K562 (cell line): ENCODE measurements around the gene CEP70. TPM values are rescaled to one million over a fixed set of nuclear protein-coding genes. Genes with fewer than 3 reads are reported as not detected.

Experiments
- ATAC-seq: fragments of 200-7000 bp; cut with Tn5 transposase; 3 replicates; pipeline ENCODE4 v1.9.1; 2020; ENCODE audit warnings: moderate library complexity
- BruUV-seq: library from RNA; stranded (reverse); fragments of 400-500 nt; replicated peaks from 2 replicates; lab custom pipeline; 2021; lab: Mats Ljungman, UMichigan
- CTCF ChIA-PET: fragments of 300-600 bp; formaldehyde crosslinking; extraction: SDS; loops from one replicate; lab custom pipeline; 2021; ENCODE audit warnings: low intra/inter-chr PET ratio; lab: Yijun Ruan, JAX
- POLR2A ChIA-PET: fragments of 300-600, 350-650 bp; sonication (Branson Sonifier 250); formaldehyde crosslinking; extraction: SDS; loops from one replicate; lab custom pipeline; 2021; ENCODE audit warnings: antibody characterized with exemption, inconsistent platforms; lab: Yijun Ruan, JAX
- DNase-seq, 4 experiments: peaks; one replicate each; pipeline versions ENCODE4 v3.0.0 to v3.0.0-alpha.2; 2011 to 2018; ENCODE audit warnings: low spot score in 3 of 4, mixed read lengths in 3 of 4; ENCODE audit errors: extremely low read depth in 1 of 4
- FAIRE-seq: peaks from 2 replicates; lab custom pipeline; 2011; peaks lifted over from hg19 to GRCh38; lab: Jason Lieb, UNC
- H2AFZ ChIP-seq: 2 replicates; pipeline ENCODE4 v1.6.0; 2011; ENCODE audit warnings: low read depth, low read length, control low read depth, inconsistent platforms
- H3K27ac ChIP-seq: fragments of 200-600 bp; 3 replicates; pipeline ENCODE4 v1.8.0; 2011; ENCODE audit warnings: low read depth, mild to moderate bottlenecking, control low read depth, inconsistent platforms, low read length, moderate library complexity, mixed read lengths; ENCODE audit errors: extremely low read depth
- H3K27me3 ChIP-seq, 2 experiments: fragments of 300-600 bp in 1 of 2; 2 replicates in 1 of 2; 3 replicates in 1 of 2; pipeline versions ENCODE4 v1.6.0 to v1.8.0; 2011; ENCODE audit warnings: inconsistent platforms in 2 of 2, low read length in 2 of 2, mild to moderate bottlenecking in 1 of 2, mixed read lengths in 1 of 2, moderate library complexity in 1 of 2; ENCODE audit not compliant: control insufficient read depth in 2 of 2, insufficient read depth in 2 of 2
- H3K36me3 ChIP-seq: fragments of 300-600 bp; 3 replicates; pipeline ENCODE4 v1.8.0; 2011; ENCODE audit warnings: mild to moderate bottlenecking, low read length, inconsistent platforms; ENCODE audit not compliant: control insufficient read depth, insufficient read depth
- H3K4me1 ChIP-seq, 2 experiments: fragments of 200-600 bp in 1 of 2; replicated peaks in 1 of 2; 2 replicates in 1 of 2; 3 replicates in 1 of 2; pipeline versions ENCODE4 v1.5.1 to v1.8.0; 2011; ENCODE audit warnings: inconsistent platforms in 2 of 2, low read length in 2 of 2, mild to moderate bottlenecking in 1 of 2, mixed read lengths in 1 of 2, moderate library complexity in 1 of 2; ENCODE audit not compliant: control insufficient read depth in 2 of 2, insufficient read depth in 2 of 2
- H3K4me2 ChIP-seq: 2 replicates; pipeline ENCODE4 v1.6.1; 2011; ENCODE audit warnings: low read length, control low read depth, inconsistent platforms, mixed read lengths; ENCODE audit not compliant: insufficient read depth
- H3K4me3 ChIP-seq: fragments of 200-600 bp; sonication (generic), shearing (Covaris generic); 2 replicates; pipeline ENCODE4 v1.5.1; 2016; ENCODE audit warnings: control low read depth, inconsistent platforms
- H3K79me2 ChIP-seq: fragments of 200-600 bp; 3 replicates; pipeline ENCODE4 v1.8.0; 2011; ENCODE audit warnings: low read length, inconsistent platforms; ENCODE audit not compliant: control insufficient read depth, insufficient read depth
- H3K9ac ChIP-seq, 2 experiments: 2 replicates each; pipeline versions ENCODE4 v1.6.0 to v1.6.1; 2011; ENCODE audit warnings: low read depth in 2 of 2, low read length in 2 of 2, control low read depth in 1 of 2, inconsistent platforms in 1 of 2, mild to moderate bottlenecking in 1 of 2, mixed read lengths in 1 of 2; ENCODE audit not compliant: insufficient read depth in 1 of 2
- H3K9me1 ChIP-seq: one replicate; pipeline ENCODE4 v1.6.0; 2011; ENCODE audit warnings: inconsistent platforms, mild to moderate bottlenecking, low read length, moderate library complexity; ENCODE audit not compliant: control insufficient read depth, insufficient read depth
- H3K9me3 ChIP-seq: replicated peaks from 2 replicates; pipeline ENCODE4 v1.5.1; 2011; ENCODE audit warnings: low read depth, low read length, inconsistent platforms; ENCODE audit not compliant: control insufficient read depth, insufficient read depth
- H4K20me1 ChIP-seq: replicated peaks from 2 replicates; pipeline ENCODE4 v1.6.1; 2011; ENCODE audit warnings: low read length, inconsistent platforms, mixed read lengths; ENCODE audit not compliant: control insufficient read depth, insufficient read depth
- BCLAF1 ChIP-seq, 2 experiments: fragments of 450-650 bp in 1 of 2; IDR thresholded peaks; 2 replicates each; pipeline ENCODE4 v1.6.1; 2011 to 2017; ENCODE audit warnings: low read depth in 2 of 2, antibody characterized with exemption in 1 of 2, borderline replicate concordance in 1 of 2, low read length in 1 of 2, mild to moderate bottlenecking in 1 of 2, mixed read lengths in 1 of 2; ENCODE audit not compliant: control insufficient read depth in 1 of 2
- JUND ChIP-seq, 2 experiments: IDR thresholded peaks; 2 replicates in 1 of 2; 3 replicates in 1 of 2; pipeline ENCODE4 v1.6.1; 2011; ENCODE audit warnings: borderline replicate concordance in 2 of 2, low read depth in 2 of 2, low read length in 2 of 2, improper control_type of control experiment in 1 of 2, missing biosample characterization in 1 of 2, missing genetic modification characterization in 1 of 2, missing genetic modification reagents in 1 of 2
- KLF1 ChIP-seq: fragments of 450-650 bp; IDR thresholded peaks from 2 replicates; pipeline ENCODE4 v1.6.1; 2016; ENCODE audit warnings: missing genetic modification characterization, missing compliant biosample characterization
- SIRT6 ChIP-seq: IDR thresholded peaks from one replicate; pipeline ENCODE4 v1.6.1; 2012; ENCODE audit warnings: low read depth, mild to moderate bottlenecking, control low read depth, inconsistent platforms, low read length, moderate library complexity
- STAT5B ChIP-seq: fragments of 250-450 bp; sonication (Bioruptor Pico); IDR thresholded peaks from 2 replicates; pipeline ENCODE4 v1.8.0; 2021; ENCODE audit warnings: mild to moderate bottlenecking, inconsistent platforms
- TAF15 ChIP-seq: fragments of 200-400 bp; formaldehyde crosslinking; IDR thresholded peaks from 2 replicates; pipeline ENCODE4 v1.6.1; 2017; ENCODE audit warnings: mild to moderate bottlenecking, low read depth, low read length, moderate library complexity
- TCF7L2 ChIP-seq: fragments of 150-350 bp; IDR thresholded peaks from 2 replicates; pipeline ENCODE4 v1.6.1; 2016; ENCODE audit warnings: low read depth, mild to moderate bottlenecking, low read length, moderate library complexity
- WGBS: fragments of 100-300 bp; shearing (Covaris generic); methylation state at CpG from one replicate; pipeline ENCODE4 v1.1.6; 2016; ENCODE audit warnings: low coverage, mixed read lengths; ENCODE audit not compliant: insufficient coverage; ENCODE audit errors: missing lambda C conversion rate; 5-methylcytosine and 5-hydroxymethylcytosine counted together
- in situ Hi-C: fragments of 300-500 bp; cut with MboI; formaldehyde crosslinking; loops from 4 replicates; pipeline ENCODE4 v1.15.0; 2018; ENCODE audit warnings: inconsistent platforms, mixed read lengths
- intact Hi-C: fragments of 100-400 bp; cut with micrococcal nuclease; formaldehyde crosslinking; loops from 2 replicates; pipeline ENCODE4 v1.14.2; 2022
- polyA plus RNA-seq, 8 experiments: library from polyadenylated mRNA; depleted of rRNA in 4 of 8; stranded (reverse) in 5 of 8; unstranded in 3 of 8; fragments of >200 nt; fragmentation: Nextera tagmentation in 2 of 8; fragmentation: Illumina TruSeq in 1 of 8; extraction: Ambion mirVana in 2 of 8; extraction: Trizol in 1 of 8; gene quantifications; 2 replicates each; pipeline versions ENCODE4 v1.2.1 to v1.2.3, GENCODE V29; 2011 to 2014; ENCODE audit warnings: inconsistent platforms in 1 of 8, missing spikeins in 1 of 8
- total RNA-seq, 7 experiments: library from RNA; depleted of rRNA in 6 of 7; stranded (reverse); fragments of >200 nt in 6 of 7; fragmentation: Illumina TruSeq in 2 of 7; extraction: Trizol in 2 of 7; gene quantifications; 2 replicates each; pipeline versions ENCODE4 v1.2.1 to v1.2.3, GENCODE V29; 2011 to 2021; ENCODE audit warnings: low replicate concordance in 1 of 7
- TF ChIP-seq, protein P1 (sequence below): IDR thresholded peaks from 3 replicates; pipeline ENCODE4 v1.6.1; 2011; ENCODE audit warnings: borderline replicate concordance, mild to moderate bottlenecking, moderate library complexity; ENCODE audit not compliant: insufficient read length; ENCODE audit errors: extremely low read depth

Gene CEP70
- total and polyA plus RNA-seq, 9 of the 15 experiments (the other 6 are each of a cell fraction or from before 2014, with no cell fraction given): 16.1 to 31.5 (median 23.4) TPM

DNA sequence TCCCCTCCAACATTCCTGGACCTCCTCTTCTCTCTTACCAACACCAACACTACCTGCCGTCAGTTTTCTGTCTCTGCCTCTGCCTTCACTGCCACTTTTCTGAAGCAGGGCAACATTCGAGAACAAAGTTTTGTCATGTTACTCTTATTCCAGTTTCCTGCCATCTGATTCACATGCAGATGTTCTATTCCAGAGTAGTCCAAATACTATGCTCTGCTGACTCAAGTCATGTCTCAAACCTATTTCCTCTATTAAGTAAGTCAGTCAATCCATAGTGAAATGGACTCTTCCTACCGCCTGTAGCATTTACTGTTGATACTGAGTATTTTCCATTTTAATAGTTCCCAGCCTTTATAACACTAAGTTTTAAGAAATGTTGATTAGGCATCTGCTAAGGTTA lies 116.3 kb downstream of the CEP70 start:
- FAIRE-seq: no peak
- POLR2A ChIA-PET: no interaction called here

More for the DNA sequence above, 116.3 kb downstream of the CEP70 start:
- 13% methylated on average over 3 of the region's 3 CpGs for WGBS
- ATAC-seq (no peak), DNase-seq (no peak)
- H3K9ac ChIP-seq: no peak overlapping the region
- CTCF ChIA-PET: no interaction called here
- no peaks in the 10 kb centered on the region for H3K4me1 ChIP-seq
- intact Hi-C loops (loop anchor here (2.0 to 5.0 kb wide), 2 partner anchors 114 to 445 kb away; partner anchors contain the start of gene CEP70), in situ Hi-C loops (no loop called here)
- no peak for TF ChIP-seq TCF7L2
- TF ChIP-seq STAT5B (CRISPR knock-in tag): no peak
- no peak for TF ChIP-seq JUND (IDR thresholded peaks at IDR 0.05; ENCODE audit: borderline replicate concordance, low read depth, low read length)
- no peak for TF ChIP-seq JUND (tag; IDR thresholded peaks at IDR 0.05; ENCODE audit: borderline replicate concordance, low read depth, low read length)
- TF ChIP-seq, protein P1, sequence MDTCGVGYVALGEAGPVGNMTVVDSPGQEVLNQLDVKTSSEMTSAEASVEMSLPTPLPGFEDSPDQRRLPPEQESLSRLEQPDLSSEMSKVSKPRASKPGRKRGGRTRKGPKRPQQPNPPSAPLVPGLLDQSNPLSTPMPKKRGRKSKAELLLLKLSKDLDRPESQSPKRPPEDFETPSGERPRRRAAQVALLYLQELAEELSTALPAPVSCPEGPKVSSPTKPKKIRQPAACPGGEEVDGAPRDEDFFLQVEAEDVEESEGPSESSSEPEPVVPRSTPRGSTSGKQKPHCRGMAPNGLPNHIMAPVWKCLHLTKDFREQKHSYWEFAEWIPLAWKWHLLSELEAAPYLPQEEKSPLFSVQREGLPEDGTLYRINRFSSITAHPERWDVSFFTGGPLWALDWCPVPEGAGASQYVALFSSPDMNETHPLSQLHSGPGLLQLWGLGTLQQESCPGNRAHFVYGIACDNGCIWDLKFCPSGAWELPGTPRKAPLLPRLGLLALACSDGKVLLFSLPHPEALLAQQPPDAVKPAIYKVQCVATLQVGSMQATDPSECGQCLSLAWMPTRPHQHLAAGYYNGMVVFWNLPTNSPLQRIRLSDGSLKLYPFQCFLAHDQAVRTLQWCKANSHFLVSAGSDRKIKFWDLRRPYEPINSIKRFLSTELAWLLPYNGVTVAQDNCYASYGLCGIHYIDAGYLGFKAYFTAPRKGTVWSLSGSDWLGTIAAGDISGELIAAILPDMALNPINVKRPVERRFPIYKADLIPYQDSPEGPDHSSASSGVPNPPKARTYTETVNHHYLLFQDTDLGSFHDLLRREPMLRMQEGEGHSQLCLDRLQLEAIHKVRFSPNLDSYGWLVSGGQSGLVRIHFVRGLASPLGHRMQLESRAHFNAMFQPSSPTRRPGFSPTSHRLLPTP: no peak
- no peak for TF ChIP-seq BCLAF1 (IDR thresholded peaks at IDR 0.05; ENCODE audit: borderline replicate concordance in 1 of 2, control insufficient read depth in 1 of 2, low read depth in 2 of 2, low read length in 1 of 2)
- TF ChIP-seq KLF1 (tag): no peak
- no peak for TF ChIP-seq TAF15
- no peak for TF ChIP-seq SIRT6
- no peaks in the 10 kb centered on the region for H4K20me1 ChIP-seq
- no peak overlapping the region for H3K27ac ChIP-seq
- H3K36me3 ChIP-seq: no peaks in the 10 kb centered on the region
- H3K4me3 ChIP-seq: no peak overlapping the region
- H3K27me3 ChIP-seq: no peaks in the 10 kb centered on the region
- BruUV-seq: no TSS peak
- no peak overlapping the region for H3K4me2 ChIP-seq
- no peaks in the 10 kb centered on the region for H3K79me2 ChIP-seq
- H3K9me1 ChIP-seq: no peaks in the 10 kb centered on the region
- no peaks in the 10 kb centered on the region for H3K9me3 ChIP-seq
- no peak overlapping the region for H2AFZ ChIP-seq
